ENCODE measurements around the gene PLXNA4.

PLXNA4 gene

GRCh38 chr7:132262160-132262470 lies 314.2 kb downstream of the PLXNA4 start:
- no peak for TF ChIP-seq CTCF (IDR thresholded peaks at IDR 0.05; ENCODE audit: low read depth, low read length)
- no peak for DNase-seq (ENCODE audit: extremely low read depth, low read depth)

- TF ChIP-seq CTCF (IDR thresholded peaks at IDR 0.05; ENCODE audit: low read depth, low read length): no peak
- DNase-seq (ENCODE audit: extremely low read depth, low read depth): no peak
Observed at GRCh38 chr7:132261327-132262159, 314.7 kb downstream of the PLXNA4 start.

GRCh38 chr7:132258231-132258630 lies 318.0 kb downstream of the PLXNA4 start:
- no peak for DNase-seq (ENCODE audit: extremely low read depth, low read depth)
- no peak for TF ChIP-seq CTCF (IDR thresholded peaks at IDR 0.05; ENCODE audit: low read depth, low read length)

- no peak for TF ChIP-seq CTCF (IDR thresholded peaks at IDR 0.05; ENCODE audit: low read depth, low read length)
- DNase-seq (ENCODE audit: extremely low read depth, low read depth): no peak
Observed at GRCh38 chr7:132257253-132257652, 319.0 kb downstream of the PLXNA4 start.

- TF ChIP-seq CTCF (IDR thresholded peaks at IDR 0.05; ENCODE audit: low read depth, low read length): no peak
- DNase-seq (ENCODE audit: extremely low read depth, low read depth): no peak
Observed at GRCh38 chr7:132256721-132257212, 319.5 kb downstream of the PLXNA4 start.

DNA sequence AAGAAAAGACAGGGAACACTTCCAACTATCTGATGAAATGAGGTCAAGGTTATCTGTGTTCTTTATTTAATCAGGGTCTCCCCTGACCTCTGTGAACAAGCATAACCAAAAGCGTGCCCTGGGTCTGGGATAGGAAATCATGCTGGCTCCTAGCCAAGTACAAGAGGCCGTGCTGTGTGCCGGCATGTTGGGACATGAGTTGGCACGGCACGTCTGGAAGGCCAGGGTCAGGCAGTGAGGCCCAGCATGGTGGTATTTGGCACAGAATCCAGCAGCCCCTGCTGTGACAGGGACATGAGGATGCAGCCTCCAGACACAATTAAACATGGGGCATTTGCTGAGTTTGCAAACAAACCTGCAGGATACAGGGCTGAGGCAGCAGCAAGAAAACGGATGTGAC lies 320.4 kb downstream of the PLXNA4 start:
- no peak for TF ChIP-seq CTCF (IDR thresholded peaks at IDR 0.05; ENCODE audit: low read depth, low read length)
- DNase-seq (ENCODE audit: extremely low read depth, low read depth): no peak

DNA sequence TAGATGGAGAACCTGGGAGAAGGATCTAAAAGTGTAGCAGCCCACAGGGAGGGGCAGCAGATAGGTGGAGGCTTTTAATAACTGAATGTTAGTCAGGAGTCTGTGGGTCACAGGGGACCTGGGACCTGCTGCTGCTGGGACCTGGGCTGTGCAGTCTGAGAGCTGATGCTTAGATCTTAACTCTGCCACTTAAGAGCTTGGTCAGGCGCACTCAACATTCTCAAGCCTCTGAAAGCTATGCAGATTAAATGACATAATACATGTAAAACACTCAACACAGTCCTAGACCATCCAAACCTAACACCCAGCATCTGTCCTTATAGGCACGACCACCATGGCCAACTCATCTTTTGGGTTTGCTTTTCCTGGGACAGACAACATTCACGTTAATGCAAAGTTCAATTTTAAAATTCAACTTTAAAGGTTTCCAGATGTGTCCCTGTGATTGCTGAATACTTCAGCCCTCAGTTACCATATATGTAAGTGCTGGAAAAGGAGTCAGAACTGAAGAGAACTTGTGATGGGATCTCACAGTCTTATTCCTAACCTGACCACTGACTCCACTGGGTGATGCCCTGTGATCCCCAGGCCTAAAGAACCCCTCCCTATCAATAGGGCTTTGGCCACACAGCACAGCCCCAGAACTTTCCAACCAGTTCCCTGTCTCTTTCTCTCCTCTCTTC lies 321.0 kb downstream of the PLXNA4 start:
- no peak for DNase-seq (ENCODE audit: extremely low read depth, low read depth)
- no peak for TF ChIP-seq CTCF (IDR thresholded peaks at IDR 0.05; ENCODE audit: low read depth, low read length)
